Lung (tissue), 12 donors: ENCODE measurements around the gene CIT. TPM values are rescaled to one million over a fixed set of nuclear protein-coding genes. Genes with fewer than 3 reads are reported as not detected.
A peak's percentile ranks its signal among the peaks of the same experiment; 100 is the strongest.

Source experiments
- ATAC-seq: fragments of 200-7000 bp; cut with Tn5 transposase; one replicate; pipeline ENCODE4 v1.9.1; 2020; ENCODE audit warnings: moderate number of reproducible peaks; ENCODE audit not compliant: insufficient read depth, low FRiP score
- DNase-seq, 3 donors: peaks; one replicate each; pipeline ENCODE4 v3.0.0-alpha.2; 2013 to 2017
- H3K27ac ChIP-seq, 2 donors: one replicate each; pipeline ENCODE4 v1.5.1; 2013; ENCODE audit warnings: mild to moderate bottlenecking in 2 of 2, moderate library complexity in 2 of 2, control low read depth in 1 of 2, inconsistent platforms in 1 of 2, low read depth in 1 of 2, low read length in 1 of 2
- H3K27me3 ChIP-seq, 3 donors: one replicate each; pipeline ENCODE4 v1.5.1; 2013; ENCODE audit warnings: low read length in 2 of 3; ENCODE audit not compliant: control insufficient read depth in 3 of 3, insufficient read depth in 3 of 3
- H3K36me3 ChIP-seq, 4 donors: one replicate each; pipeline ENCODE4 v1.5.1; 2013; ENCODE audit warnings: low read length in 4 of 4, mild to moderate bottlenecking in 1 of 4, moderate library complexity in 1 of 4; ENCODE audit not compliant: control insufficient read depth in 4 of 4, insufficient read depth in 4 of 4
- H3K4me1 ChIP-seq, 5 donors: one replicate each; pipeline ENCODE4 v1.5.1; 2013; ENCODE audit warnings: low read length in 5 of 5, mild to moderate bottlenecking in 2 of 5, moderate library complexity in 1 of 5; ENCODE audit not compliant: control insufficient read depth in 5 of 5, insufficient read depth in 5 of 5
- H3K4me3 ChIP-seq: one replicate; pipeline ENCODE4 v1.5.1; 2013; ENCODE audit warnings: mild to moderate bottlenecking, control low read depth, moderate library complexity
- H3K9ac ChIP-seq, 2 donors: one replicate each; pipeline ENCODE4 v1.5.1; 2013; ENCODE audit warnings: low read length in 2 of 2, control low read depth in 1 of 2; ENCODE audit not compliant: insufficient read depth in 1 of 2
- H3K9me3 ChIP-seq, 4 donors: one replicate each; pipeline ENCODE4 v1.5.1; 2013; ENCODE audit warnings: low read length in 3 of 4, mild to moderate bottlenecking in 1 of 4, moderate library complexity in 1 of 4; ENCODE audit not compliant: control insufficient read depth in 4 of 4, insufficient read depth in 3 of 4
- CTCF ChIP-seq: IDR thresholded peaks from 2 replicates; pipeline ENCODE4 v1.5.1; 2012; ENCODE audit warnings: mild to moderate bottlenecking; ENCODE audit errors: control extremely low read depth, extremely low read depth
- WGBS, 2 donors: extraction: QIAGEN DNeasy Blood & Tissue Kit; methylation state at CpG; one replicate each; pipeline ENCODE4 v1.1.7; 2013; 5-methylcytosine and 5-hydroxymethylcytosine counted together
- polyA plus RNA-seq, 2 donors: library from polyadenylated mRNA; stranded (reverse); fragments of 200-250 nt; gene quantifications; one replicate each; pipeline ENCODE4 v1.2.1, GENCODE V29; 2013
- total RNA-seq, 2 donors: library from RNA; depleted of rRNA in 1 of 2; stranded (reverse); fragments of >200 nt in 1 of 2; gene quantifications; one replicate each; pipeline ENCODE4 v1.2.1, GENCODE V29; 2014 to 2021
- donor health status: control.
- donor health status: control.
- donor health status: Bipolar disorder and iron deficiency.
- donor health status: healthy.
- donor health status: DM: yes; HTN: yes; CAD: no.

Gene CIT
- total and polyA plus RNA-seq, 4 donors: 5.0 to 29.3 (median 14.9) TPM

GRCh38 chr12:119686355-119686754 lies 190.8 kb downstream of the CIT start:
- no peak for TF ChIP-seq CTCF
- 67 to 88% methylated on average over 12 of the region's 12 CpGs for WGBS, 2 donors
- Histone ChIP-seq H3K4me3 (no peak overlapping the region), H3K9ac (no peak overlapping the region), H3K4me1 (peaks cover 0 to 23% (median 6%) of the 10 kb centered on the region in 5 donors), H3K27ac (no peak overlapping the region), H3K36me3 (peaks cover 0 to 7% (median 3%) of the 10 kb centered on the region in 4 donors), H3K9me3 (no peaks in the 10 kb centered on the region), H3K27me3 (no peaks in the 10 kb centered on the region)
- DNase-seq (no peak), ATAC-seq (no peak)

DNA sequence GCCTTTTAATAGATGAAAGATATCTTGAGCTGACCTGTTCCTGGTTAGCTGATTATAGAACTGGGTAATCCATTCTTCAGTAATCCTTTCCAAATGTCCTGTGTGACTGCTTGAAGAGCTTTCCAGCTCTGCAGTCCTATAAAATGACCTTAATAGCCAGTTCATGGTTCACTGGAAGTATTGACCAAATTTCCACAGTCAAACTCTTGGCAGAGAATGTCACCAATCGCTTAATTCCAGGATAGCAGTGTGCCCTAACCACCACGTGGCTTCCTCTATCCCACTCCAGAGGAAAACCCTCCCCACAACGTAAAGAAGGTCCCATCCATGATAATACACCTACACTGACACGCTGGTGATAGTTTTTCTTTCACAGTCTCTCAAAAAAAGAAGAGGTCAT lies 191.7 kb downstream of the CIT start:
- no peak overlapping the region for H3K27ac ChIP-seq
- DNase-seq (no peak), ATAC-seq (no peak)
- H3K36me3 ChIP-seq: peaks cover 2 to 16% (median 11%) of the 10 kb centered on the region in 4 donors
- TF ChIP-seq CTCF: no peak
- no peaks in the 10 kb centered on the region for H3K9me3 ChIP-seq
- no peak overlapping the region for H3K9ac ChIP-seq
- 82 to 85% methylated on average over 4 of the region's 4 CpGs for WGBS, 2 donors
- no peak overlapping the region for H3K4me3 ChIP-seq
- H3K4me1 ChIP-seq: peaks cover 0 to 23% (median 4%) of the 10 kb centered on the region in 5 donors
- H3K27me3 ChIP-seq: no peaks in the 10 kb centered on the region

GRCh38 chr12:119684711-119685369 lies 192.3 kb downstream of the CIT start:
- ATAC-seq (no peak), DNase-seq (peak in 2 of 3 donors; percentile 41 to 51)
- 65 to 82% methylated on average over 10 of the region's 10 CpGs for WGBS, 2 donors
- no peak overlapping the region for H3K27ac ChIP-seq
- H3K4me1 ChIP-seq: peaks cover 0 to 23% (median 4%) of the 10 kb centered on the region in 5 donors
- peaks cover 7 to 19% (median 16%) of the 10 kb centered on the region in 4 donors for H3K36me3 ChIP-seq
- H3K9me3 ChIP-seq: no peaks in the 10 kb centered on the region
- H3K9ac ChIP-seq: no peak overlapping the region
- no peaks in the 10 kb centered on the region for H3K27me3 ChIP-seq
- TF ChIP-seq CTCF: no peak
- H3K4me3 ChIP-seq: no peak overlapping the region
